GM18907 (cell line): Measurements from ENCODE around the gene VSTM1.
"Not testable (repeated sequence)": the region's sequence is repeated elsewhere in the genome, so short reads cannot be mapped to it uniquely, and the experiment has no call there.

Source experiments
- ATAC-seq: cut with Tn5 transposase; IDR thresholded peaks from one replicate; pipeline ENCODE4 v1.9.1; 2021; ENCODE audit warnings: mild to moderate bottlenecking, moderate library complexity; ENCODE audit not compliant: unreplicated experiment

Gene VSTM1, protein sequence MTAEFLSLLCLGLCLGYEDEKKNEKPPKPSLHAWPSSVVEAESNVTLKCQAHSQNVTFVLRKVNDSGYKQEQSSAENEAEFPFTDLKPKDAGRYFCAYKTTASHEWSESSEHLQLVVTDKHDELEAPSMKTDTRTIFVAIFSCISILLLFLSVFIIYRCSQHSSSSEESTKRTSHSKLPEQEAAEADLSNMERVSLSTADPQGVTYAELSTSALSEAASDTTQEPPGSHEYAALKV

DNA sequence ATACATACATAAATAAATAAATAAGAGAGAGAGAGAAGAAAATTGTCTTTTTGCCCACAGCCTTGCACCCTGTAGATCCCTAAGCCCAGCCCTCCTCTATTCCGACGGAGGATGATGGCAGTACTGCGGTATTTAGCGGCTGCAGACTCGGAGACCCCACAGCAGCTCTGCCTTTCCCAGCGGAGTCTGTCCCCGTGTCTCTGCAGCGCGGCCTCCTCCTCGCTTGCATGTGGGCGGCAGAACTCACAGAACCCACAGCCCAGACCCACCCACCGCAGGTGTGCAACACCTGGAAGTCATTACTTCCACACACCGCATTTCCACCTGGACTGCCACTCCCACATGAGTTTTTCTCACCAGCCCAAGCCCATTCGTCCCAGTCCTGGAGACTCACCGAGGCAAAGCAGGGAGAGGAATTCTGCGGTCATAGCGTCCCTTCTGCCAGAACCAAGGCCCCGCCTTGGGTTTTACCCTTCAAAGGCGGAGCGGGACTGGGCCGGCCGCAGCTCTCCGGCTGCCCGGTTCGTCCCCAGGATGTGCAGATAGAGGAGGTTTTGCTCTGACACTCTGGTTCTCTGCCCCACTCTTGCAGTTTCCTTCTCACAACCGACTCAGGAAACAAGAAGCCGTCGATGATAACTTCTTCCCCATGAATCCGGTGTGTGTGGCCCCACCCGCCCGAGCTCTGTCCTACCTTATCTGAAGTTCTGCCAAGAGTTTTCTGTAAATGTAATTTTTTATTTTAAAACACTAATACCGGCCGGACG lies at the start of gene VSTM1:
VSTM1 (minus strand) TSS at position 548 of the 767 bp plus-strand sequence; CDS start at position 428, 120 bp downstream.
- ATAC-seq = no peak

DNA sequence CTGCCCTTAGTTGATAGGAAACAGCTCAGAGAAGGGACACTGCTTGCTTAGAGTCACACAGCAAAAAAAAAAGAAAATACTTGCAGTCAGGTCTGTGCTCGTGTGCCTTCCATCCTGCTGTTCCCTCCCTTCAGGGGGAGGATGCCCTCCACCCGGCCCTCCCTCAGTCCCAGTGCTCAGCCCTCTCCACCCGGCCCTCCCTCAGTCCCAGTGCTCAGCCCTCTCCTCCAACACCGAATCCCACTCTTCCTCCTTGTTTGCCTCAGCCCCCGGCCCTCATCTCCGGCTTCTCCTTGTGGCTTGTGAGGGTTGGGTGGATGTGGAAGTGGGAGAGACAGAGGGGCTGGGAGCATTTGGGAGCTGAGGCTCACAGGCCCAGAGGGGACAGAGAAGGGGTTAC lies 46.0 kb upstream of the VSTM1 start:
- no peak for ATAC-seq

DNA sequence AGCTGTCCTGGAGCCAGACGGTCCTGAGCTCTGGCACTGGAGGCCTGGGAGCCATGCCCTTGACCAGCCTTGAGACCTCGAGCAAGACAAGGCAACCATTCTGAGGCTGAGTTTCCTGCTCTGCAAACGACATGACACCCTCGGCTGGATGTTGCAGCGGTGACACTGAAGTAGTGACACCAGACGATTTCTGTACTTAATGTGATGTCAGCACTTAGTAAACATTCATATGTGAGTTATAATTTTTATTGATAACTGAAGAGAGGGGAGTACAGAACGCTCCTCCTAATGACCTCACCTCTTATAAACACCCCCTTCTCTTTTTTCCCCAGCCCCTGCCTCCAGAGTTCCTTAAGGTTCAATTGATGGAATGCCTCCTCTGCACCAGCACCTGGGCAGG lies 44.8 kb upstream of the VSTM1 start:
- ATAC-seq = no peak

DNA sequence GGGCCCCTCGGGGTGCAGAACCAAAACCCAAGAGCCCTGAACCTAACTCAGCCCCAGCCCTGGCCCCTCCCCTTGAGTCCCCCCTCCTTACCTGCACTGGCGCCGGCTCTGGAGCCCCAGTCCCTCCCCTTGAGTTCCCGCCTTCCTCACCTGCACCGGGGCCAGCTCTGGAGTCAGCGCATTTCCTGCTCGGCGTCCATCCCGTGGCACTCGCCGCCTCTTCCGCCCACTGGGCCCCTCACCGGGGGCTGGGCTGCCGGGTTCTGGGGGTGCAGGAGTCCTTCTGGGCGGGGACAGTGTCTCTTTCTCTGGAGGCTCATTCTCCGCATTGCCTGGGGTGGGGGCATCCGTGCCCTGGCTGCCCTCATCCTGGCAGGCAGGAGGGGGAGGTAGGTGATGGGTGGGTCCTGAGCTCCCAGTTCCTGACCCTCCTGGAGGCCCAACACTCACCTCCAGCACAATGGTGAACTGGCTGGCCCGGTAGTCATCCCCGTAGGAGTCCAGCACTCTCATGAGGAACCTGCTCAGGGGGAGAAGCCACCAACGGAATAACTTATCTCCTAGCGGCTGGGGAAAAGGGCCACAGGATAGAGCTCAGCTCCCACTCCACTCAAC lies 44.3 kb upstream of the VSTM1 start:
- no peak for ATAC-seq

DNA sequence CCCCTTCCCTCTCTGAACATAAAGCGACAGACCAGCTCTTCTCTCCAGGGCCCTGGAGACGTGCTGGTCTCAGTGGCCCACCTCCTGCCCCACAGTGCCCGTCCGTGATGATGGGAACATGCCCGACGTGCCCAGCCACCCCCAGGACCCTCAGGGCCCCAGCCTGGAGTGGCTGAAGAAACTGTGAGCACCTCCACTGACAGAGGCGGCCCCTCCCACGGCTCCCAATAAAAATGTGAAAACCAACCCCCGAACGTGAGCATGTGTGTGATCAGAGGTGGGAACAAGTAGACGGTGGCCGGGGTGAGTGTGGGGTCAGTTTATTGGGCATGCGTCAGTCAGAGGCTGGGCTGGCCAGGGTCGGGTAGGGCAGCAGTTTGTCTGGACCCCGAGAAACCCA lies 43.0 kb upstream of the VSTM1 start:
- ATAC-seq = no peak

DNA sequence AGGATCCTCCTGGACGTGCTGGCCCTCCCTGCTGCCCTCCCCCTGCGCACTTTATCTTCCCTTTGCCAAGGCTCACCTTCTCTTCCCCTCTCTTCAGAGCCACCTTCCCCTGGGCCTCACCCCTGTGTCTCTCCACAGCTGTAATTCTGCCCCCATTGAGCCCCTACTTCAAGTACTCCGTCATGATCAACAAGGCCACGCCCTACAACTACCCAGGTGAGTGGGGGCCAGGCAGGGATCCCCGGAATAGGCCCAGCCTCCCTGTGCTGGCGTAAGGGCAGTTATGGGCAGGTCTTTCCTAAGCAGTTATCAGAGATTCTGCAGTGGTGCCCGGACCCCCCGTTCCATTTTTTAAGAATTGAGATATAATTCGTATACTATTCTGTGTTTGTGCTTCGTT lies 42.1 kb upstream of the VSTM1 start:
- no peak for ATAC-seq

DNA sequence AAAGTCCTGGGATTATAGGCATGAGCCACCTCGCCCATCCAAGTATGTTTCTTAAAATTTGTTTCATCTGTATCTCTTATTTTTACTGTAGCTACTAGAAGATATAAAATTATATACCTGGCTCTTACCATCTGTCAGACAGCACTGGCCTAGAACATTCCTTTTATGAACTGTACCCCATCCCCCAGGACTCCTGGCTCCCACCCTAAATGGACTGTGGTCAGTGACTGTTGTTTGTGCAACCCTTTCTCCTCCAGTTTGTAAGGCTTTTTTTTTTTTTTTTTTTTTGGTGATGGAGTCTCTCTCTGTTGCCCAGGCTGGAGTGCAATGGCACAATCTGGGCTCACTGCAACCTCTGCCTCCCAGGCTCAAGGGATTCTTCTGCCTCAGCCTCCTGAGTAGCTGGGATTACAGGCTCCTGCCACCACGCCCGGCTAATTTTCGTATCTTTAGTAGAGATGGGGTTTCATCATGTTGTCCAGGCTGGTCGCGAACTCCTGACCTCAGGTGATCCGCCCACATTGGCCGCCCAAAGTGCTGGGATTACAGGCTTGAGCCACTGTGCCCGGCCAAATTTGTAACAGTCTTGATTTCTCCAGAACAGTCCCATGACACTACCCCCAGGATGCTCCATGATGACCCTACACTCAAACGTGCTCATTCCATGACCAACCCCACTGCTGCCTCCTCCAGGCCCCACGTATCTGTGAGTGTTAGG lies 41.5 kb upstream of the VSTM1 start:
- ATAC-seq = no peak

DNA sequence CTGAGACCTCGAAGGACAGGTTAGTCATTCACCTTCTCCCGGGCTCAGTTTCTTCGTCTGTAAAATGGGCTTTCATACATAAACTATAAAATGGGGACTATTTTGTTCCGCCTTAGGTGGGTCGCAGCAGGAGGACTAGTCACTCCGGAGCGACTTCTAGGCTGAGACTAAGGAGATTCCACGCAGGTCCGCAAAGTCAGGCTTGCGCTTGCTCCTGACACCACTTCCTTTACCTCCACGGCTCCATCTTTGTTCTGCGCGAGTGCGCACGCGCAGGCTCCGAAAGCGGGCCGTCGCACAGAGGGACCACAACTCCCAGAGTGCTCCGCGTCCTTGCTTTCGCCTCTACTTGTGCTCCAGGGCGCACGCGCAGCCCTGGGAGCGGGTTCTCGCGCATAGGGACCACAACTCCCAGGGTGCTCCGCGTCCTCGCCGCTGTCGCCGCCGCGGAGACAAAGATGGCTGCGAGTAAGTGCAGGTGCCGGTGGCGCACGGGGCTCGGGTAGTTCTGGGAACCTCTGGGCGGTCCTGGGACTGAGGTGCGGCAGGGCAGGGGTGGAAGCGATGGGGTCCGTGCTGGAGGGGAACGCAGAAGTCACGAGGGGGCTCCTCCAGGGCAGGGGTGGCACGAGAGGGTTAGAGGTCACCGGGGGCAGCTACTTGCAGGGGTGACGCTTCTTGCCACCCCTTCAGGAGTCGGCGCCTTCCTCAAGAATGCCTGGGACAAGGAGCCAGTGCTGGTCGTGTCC lies 38.9 kb upstream of the VSTM1 start, which contains the start of gene NDUFA3:
NDUFA3 (plus strand) TSS at position 435 of the 749 bp plus-strand sequence; CDS start at position 459, 24 bp downstream.
- ATAC-seq = peak; percentile 93

DNA sequence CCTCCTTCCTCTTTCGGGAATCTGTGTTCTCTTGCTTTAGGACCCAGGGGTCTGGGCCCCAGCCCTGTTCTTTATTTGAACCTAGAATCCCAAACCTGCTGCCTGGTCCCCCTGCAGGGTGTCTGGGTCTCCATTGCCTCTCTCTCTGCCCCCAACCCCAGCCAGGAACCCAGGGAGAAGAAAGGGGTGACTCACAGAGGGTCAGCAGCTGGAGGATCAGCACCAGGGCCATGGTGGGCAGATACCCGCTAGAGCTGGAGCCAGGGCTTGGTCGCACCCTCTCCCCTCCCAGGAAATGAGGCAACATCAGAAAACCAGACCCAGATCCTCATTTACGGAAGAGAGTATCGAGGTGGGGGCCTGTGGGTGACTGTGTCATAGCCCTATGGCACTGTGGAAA lies 36.9 kb upstream of the VSTM1 start, which contains the start of gene OSCAR:
OSCAR (minus strand) TSS at position 243 of the 400 bp plus-strand sequence; CDS start at position 232, 11 bp downstream.
- ATAC-seq = no peak

DNA sequence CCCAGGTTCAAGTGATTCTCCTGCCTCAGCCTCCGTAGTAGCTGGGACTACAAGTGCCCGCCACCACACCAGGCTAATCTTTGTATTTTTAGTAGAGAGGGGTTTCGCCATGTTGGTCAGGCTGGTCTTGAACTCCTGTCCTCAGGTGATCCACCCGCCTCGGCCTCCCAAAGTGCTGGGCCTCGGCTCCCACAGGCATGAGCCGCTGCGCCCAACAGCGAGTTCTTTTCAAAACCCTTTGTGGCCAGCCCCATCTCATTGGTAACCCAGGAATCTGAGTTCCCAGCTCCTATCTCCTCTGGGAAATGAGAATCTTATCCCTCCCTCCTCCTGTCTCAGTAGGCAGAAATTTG lies 36.2 kb upstream of the VSTM1 start:
- ATAC-seq = not testable (repeated sequence)

DNA sequence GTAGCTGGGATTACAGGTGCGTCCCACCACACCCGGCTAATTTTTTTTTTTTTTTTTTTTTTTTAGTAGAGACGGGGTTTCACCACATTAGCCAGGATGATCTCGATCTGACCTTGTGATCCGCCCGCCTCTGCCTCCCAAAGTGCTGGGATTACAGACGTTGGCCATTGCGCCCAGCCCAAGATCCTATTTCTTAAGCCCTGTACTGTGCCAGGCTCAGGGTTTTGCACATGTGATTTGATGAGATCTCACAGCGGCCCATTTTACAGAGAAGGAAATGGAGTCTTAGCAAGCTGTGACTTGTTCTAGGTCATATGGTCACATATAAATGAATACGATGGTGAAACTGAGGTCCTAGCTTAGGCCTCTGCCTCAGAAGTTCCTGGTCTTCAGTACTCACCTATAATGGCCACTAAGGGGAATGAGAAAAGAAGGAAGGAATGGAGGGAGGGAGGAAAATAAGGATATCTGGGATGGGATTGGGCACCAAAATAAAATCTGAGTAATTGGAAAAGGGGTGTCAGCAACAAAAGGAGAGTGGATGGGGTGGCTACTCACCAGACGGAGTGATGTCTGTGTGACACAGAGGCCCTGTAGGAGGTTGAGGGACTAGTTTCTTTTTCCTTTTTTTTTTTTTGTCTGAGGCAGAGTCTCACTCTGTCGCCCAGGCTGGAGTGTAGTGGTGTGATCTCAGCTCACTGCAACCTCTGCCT lies 35.6 kb upstream of the VSTM1 start:
- ATAC-seq = no peak

DNA sequence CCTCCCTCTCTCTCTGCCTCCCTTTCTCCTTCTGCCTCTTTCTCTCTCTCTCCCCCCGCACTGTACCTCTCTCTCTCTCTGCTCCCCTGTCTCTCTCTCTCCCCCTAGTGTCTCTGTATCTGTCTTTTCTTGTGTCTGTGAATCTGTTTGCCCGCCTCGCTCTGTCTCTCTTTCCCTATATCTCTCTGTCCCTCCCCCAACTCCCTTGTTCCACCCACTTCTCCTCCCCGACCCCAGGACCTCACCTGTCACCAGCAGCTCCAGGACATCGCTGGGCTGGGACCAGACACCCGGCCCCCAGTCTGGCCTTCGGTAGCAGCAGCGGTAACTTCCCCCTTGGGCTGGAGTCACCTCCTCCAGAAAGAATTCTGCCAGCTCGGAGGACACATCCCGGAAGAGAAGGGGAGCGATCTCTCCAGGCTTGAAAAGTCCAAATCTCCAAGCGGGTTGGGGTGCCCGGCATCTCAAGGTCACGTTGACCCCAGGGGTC lies 33.0 kb upstream of the VSTM1 start:
- ATAC-seq = no peak

DNA sequence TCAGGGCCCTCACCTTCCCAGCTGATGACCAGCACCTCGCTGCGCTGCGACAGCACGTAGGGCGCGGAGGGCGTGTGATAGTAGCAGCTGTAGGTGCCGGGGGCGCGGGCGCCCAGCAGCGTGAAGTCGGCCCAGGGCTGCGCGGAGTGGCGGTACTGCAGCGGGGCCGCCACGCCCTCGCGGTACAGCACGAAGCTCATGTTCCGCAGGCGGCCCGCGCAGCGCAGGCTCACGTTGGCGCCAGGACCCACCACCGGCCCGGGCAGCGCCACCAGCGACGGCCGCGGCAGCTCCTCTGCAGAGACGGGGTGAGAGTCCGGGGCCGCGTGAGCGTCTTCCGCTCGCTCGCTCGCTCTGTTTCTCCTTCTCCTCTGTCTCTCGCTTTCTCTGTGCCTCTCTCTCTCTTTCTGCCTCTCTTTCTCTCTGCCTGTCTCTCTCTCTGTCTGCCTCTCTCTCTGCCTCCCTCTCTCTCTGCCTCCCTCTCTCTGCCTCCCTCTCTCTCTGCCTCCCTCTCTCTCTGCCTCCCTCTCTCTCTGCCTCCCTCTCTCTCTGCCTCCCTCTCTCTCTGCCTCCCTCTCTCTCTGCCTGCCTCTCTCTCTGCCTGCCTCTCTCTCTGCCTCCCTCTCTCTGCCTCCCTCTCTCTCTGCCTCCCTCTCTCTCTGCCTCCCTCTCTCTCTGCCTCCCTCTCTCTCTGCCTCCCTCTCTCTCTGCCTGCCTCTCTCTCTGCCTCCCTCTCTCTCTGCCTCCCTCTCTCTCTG lies 32.3 kb upstream of the VSTM1 start:
- ATAC-seq = not testable (repeated sequence)

DNA sequence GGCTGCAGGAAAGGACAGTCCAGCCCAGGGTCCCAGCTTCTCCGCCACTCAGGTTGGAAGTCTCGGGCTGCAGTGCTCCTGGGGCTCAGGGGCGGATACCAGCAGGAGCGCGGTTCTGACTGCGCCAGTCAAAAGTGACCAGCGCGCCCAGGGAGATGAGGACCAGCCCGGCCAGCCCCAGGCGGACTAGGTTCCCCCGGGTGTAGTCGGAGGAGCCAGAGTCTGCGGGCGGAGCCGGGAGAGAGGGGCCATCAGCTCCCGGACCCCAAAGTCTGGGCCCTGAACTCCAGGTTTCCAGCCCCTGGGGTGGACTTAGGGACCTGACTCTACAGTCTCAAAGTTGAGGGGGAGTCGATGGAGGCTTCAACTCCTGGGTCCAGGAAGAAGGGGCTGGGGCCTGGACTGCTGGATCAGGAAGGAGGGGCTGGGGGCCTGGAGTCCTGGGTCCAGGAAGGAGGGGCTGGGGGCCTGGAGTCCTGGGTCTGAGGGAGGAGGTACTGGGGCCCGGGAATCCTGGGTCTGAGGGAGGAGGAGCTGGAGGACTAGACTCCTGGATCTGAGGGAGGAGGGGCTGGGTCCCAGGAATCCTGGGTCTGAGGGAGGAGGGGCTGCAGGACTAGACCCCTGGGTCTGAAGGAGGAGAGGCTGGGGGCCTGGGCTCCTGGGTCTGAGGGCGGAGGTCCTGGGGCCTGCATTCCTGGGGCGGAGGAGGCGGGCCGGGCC lies 31.6 kb upstream of the VSTM1 start:
- ATAC-seq = no peak

DNA sequence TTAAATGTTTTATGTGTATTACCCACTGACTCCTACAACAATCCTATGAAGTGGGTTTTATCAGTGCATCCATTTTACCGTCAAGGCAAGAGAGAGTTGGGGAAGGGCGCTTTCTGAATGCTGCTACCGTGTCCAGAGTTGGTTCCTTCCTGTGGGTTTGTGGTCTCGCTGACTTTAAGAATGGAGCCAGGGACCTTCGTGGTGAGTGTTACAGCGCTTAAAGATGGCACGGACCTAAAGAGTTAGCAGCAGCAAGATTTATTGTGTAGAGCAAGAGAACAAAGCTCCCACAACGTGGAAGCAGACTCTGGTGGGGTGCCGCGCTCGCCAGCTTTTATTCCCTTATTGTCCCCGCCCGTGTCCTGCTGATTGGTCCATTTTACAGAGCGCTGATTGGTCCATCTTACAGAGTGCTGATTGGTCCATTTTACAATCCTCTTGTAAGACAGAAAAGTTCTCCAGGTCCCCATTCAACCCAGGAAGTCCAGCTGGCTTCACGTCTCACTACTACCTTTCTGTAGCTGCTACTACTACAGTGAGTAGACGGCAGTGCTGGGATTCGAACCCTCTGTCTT lies 30.8 kb upstream of the VSTM1 start:
- ATAC-seq = no peak

DNA sequence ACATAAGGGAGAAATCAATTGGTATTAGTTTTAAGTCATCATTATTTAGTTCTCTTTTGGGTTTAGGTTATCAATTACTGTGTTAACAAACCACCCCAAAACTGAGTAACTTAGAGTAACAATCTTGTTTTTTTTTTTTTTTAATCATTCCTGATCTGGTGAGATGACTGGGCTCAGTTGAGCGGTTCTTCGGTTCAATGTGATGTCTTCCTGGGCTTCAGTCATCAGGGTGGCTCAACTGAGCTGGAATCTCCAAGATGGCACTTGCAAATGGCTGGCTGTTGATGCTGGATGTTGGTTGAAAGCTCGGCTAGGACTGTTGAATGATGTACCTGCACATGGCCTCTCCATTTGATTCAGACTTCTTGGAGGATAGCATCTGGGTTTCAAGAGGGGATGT lies 20.7 kb upstream of the VSTM1 start:
- no peak for ATAC-seq

DNA sequence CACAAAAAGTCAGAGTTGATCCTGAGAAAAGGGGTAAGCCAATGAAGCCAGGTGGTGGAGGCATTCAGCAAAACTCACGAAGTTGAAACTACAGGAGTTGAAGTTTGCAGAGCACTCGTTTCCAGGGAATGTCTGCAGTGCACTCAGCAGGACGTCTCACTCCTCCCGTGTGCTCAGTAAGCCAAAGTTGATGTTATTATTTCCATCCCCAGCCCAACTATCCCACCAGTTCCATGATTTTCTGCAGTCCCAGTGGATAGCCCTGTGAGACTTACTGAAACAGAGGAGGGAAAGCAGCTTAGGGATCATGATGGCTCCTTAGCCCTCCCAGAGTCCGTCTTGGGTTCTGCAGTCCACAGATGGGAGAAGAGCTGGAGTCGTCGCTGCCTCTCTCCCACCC lies 17.3 kb upstream of the VSTM1 start, which contains the start of gene TARM1:
TARM1 (minus strand) TSS at position 334 of the 400 bp plus-strand sequence; CDS start at position 309, 25 bp downstream.
- no peak for ATAC-seq

DNA sequence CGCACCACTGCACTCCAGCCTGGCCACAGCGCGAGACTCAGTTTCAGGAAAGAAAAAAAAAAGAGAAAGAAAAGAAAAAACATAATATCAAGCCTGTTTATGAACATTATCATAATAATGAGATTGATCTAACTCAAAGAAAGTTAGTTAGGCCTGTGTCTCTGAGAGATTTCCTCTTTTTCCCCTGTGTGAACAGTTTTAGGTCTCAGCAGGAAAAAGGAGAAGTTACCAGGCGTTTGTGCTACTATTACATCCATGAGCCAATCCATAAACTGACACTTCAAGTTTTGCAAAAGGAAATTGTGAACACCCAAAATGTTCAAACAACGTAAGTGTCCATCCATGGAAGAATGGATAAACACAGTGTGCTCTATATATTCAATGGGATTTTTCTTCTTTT lies 13.6 kb upstream of the VSTM1 start:
- ATAC-seq = no peak
